ENCODE measurements around the gene CDH13.

GRCh38 chr16:83268169-83268568 is 641.4 kb downstream of the CDH13 start:
- TF ChIP-seq ATF1 (CRISPR knock-in tag; IDR thresholded peaks at IDR 0.05) = no peak
- TF ChIP-seq ATF1 (tag; IDR thresholded peaks at IDR 0.05) = no peak
- TF ChIP-seq SMARCB1 (IDR thresholded peaks at IDR 0.05; ENCODE audit: insufficient read length, low read depth) = no peak
- TF ChIP-seq, protein P1, sequence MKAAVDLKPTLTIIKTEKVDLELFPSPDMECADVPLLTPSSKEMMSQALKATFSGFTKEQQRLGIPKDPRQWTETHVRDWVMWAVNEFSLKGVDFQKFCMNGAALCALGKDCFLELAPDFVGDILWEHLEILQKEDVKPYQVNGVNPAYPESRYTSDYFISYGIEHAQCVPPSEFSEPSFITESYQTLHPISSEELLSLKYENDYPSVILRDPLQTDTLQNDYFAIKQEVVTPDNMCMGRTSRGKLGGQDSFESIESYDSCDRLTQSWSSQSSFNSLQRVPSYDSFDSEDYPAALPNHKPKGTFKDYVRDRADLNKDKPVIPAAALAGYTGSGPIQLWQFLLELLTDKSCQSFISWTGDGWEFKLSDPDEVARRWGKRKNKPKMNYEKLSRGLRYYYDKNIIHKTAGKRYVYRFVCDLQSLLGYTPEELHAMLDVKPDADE (conservative IDR thresholded peaks at IDR 0.05; ENCODE audit: control insufficient read depth, low read depth, low read length) = no peak
- TF ChIP-seq NRF1 (conservative IDR thresholded peaks at IDR 0.05 in 1 of 2, IDR thresholded peaks at IDR 0.05 in 1 of 2) = no peak
- TF ChIP-seq, protein P2, sequence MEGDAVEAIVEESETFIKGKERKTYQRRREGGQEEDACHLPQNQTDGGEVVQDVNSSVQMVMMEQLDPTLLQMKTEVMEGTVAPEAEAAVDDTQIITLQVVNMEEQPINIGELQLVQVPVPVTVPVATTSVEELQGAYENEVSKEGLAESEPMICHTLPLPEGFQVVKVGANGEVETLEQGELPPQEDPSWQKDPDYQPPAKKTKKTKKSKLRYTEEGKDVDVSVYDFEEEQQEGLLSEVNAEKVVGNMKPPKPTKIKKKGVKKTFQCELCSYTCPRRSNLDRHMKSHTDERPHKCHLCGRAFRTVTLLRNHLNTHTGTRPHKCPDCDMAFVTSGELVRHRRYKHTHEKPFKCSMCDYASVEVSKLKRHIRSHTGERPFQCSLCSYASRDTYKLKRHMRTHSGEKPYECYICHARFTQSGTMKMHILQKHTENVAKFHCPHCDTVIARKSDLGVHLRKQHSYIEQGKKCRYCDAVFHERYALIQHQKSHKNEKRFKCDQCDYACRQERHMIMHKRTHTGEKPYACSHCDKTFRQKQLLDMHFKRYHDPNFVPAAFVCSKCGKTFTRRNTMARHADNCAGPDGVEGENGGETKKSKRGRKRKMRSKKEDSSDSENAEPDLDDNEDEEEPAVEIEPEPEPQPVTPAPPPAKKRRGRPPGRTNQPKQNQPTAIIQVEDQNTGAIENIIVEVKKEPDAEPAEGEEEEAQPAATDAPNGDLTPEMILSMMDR (IDR thresholded peaks at IDR 0.05 in 2 of 3, conservative IDR thresholded peaks at IDR 0.05 in 1 of 3; ENCODE audit: insufficient read depth in 2 of 3, low read depth in 1 of 3, low read length in 3 of 3) = no peak
- no peak for TF ChIP-seq NFYB (IDR thresholded peaks at IDR 0.05; ENCODE audit: extremely low read depth, insufficient read length)
- no peak for TF ChIP-seq SMARCA5 (IDR thresholded peaks at IDR 0.05)
- no peak for TF ChIP-seq TEAD4 (IDR thresholded peaks at IDR 0.05; ENCODE audit: low read length)
- no peak for TF ChIP-seq TEAD4 (CRISPR knock-in tag; IDR thresholded peaks at IDR 0.05; ENCODE audit: borderline replicate concordance)
- TF ChIP-seq BCL6 (CRISPR knock-in tag; IDR thresholded peaks at IDR 0.05) = no peak

All from K562 (cell line).